ENCODE results near the gene FAM83F.

DNA sequence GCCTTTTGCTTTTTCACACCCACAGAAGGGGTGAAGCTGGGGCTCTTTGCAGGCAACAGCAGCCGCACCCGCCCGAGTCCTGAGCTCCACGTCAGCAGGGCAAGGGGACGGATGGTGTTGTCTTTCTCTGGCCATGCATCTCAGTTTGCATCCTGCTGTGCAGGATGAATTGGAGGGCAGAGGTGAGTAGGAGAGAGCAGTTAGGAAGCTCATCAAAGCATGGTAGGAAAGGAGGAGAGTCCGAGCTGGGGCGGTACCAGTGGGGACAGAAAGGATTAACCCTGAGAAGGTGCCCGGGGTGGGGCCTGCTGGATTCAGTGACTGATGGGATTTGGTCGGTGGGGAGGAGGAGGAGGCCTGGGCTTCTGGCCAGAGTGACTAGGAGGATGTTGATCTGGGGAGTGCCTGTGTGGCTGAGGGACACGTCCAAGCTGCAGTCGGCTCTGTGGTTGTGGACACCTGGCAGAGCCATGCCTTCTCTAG, 14.6 kb downstream of the FAM83F start:
- TF ChIP-seq, protein P1, sequence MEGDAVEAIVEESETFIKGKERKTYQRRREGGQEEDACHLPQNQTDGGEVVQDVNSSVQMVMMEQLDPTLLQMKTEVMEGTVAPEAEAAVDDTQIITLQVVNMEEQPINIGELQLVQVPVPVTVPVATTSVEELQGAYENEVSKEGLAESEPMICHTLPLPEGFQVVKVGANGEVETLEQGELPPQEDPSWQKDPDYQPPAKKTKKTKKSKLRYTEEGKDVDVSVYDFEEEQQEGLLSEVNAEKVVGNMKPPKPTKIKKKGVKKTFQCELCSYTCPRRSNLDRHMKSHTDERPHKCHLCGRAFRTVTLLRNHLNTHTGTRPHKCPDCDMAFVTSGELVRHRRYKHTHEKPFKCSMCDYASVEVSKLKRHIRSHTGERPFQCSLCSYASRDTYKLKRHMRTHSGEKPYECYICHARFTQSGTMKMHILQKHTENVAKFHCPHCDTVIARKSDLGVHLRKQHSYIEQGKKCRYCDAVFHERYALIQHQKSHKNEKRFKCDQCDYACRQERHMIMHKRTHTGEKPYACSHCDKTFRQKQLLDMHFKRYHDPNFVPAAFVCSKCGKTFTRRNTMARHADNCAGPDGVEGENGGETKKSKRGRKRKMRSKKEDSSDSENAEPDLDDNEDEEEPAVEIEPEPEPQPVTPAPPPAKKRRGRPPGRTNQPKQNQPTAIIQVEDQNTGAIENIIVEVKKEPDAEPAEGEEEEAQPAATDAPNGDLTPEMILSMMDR (conservative IDR thresholded peaks at IDR 0.05; ENCODE audit: low read length): no peak
- no peak for TF ChIP-seq EZH2phosphoT487 (IDR thresholded peaks at IDR 0.05; ENCODE audit: borderline replicate concordance, low read depth, low read length)

All from OCI-LY7 (cell line).